Stimulated activated naive CD4-positive, alpha-beta T cell (primary cell): ENCODE results near the gene NEUROD2.
"Not testable (repeated sequence)": the region's sequence is repeated elsewhere in the genome, so short reads cannot be mapped to it uniquely, and the experiment has no call there.

ENCODE experiments used
- DNase-seq, 6 experiments: peaks; one replicate each; lab custom pipeline; 2025; lab: John Stamatoyannopoulos, UW

The NEUROD2 gene

GRCh38 chr17:39602533-39603303 lies 5.0 kb downstream of the NEUROD2 start:
- no peak for DNase-seq

GRCh38 chr17:39601758-39602532 lies 5.8 kb downstream of the NEUROD2 start:
- DNase-seq, result no peak

- DNase-seq, result no peak
These were observed 6.6 kb downstream of the NEUROD2 start for GRCh38 chr17:39600997-39601597.

GRCh38 chr17:39600288-39600996 lies 7.3 kb downstream of the NEUROD2 start:
- no peak for DNase-seq

- no peak for DNase-seq
These were observed 8.0 kb downstream of the NEUROD2 start for GRCh38 chr17:39599665-39600231.

GRCh38 chr17:39599004-39599664 lies 8.6 kb downstream of the NEUROD2 start:
- DNase-seq, result no peak

- DNase-seq, result no peak
These were observed 9.1 kb downstream of the NEUROD2 start for GRCh38 chr17:39598630-39599003.

- DNase-seq, result peak in 1 of 6 experiments; percentile 6
These were observed 9.7 kb downstream of the NEUROD2 start for GRCh38 chr17:39598047-39598481.

GRCh38 chr17:39597372-39598046 lies 10.2 kb downstream of the NEUROD2 start:
- no peak for DNase-seq

- no peak for DNase-seq
These were observed 11.0 kb downstream of the NEUROD2 start for GRCh38 chr17:39596543-39597267.

- DNase-seq, result no peak
These were observed 11.7 kb downstream of the NEUROD2 start for GRCh38 chr17:39595928-39596510.

- no peak for DNase-seq
These were observed 12.4 kb downstream of the NEUROD2 start for GRCh38 chr17:39595294-39595693.

GRCh38 chr17:39593371-39593770 lies 14.3 kb downstream of the NEUROD2 start:
- DNase-seq, result no peak

GRCh38 chr17:39591958-39592954 lies 15.5 kb downstream of the NEUROD2 start:
- DNase-seq, result peak in 3 of 6 experiments; percentile 17 to 34 (median 31)

GRCh38 chr17:39590180-39590579 lies 17.5 kb downstream of the NEUROD2 start:
- DNase-seq, result not testable (repeated sequence)

GRCh38 chr17:39582658-39583057 lies 25.1 kb downstream of the NEUROD2 start:
- no peak for DNase-seq

- DNase-seq, result no peak
These were observed 26.0 kb downstream of the NEUROD2 start for GRCh38 chr17:39581759-39582085.

- DNase-seq, result no peak
These were observed 26.5 kb downstream of the NEUROD2 start for GRCh38 chr17:39581071-39581758.
